ENCODE results near the gene OR8J3. TPM values are rescaled to one million over a fixed set of nuclear protein-coding genes. Genes with fewer than 3 reads are reported as not detected.

OR8J3 gene
- total RNA-seq, 1 experiment from 2014 or later, result not detected

DNA sequence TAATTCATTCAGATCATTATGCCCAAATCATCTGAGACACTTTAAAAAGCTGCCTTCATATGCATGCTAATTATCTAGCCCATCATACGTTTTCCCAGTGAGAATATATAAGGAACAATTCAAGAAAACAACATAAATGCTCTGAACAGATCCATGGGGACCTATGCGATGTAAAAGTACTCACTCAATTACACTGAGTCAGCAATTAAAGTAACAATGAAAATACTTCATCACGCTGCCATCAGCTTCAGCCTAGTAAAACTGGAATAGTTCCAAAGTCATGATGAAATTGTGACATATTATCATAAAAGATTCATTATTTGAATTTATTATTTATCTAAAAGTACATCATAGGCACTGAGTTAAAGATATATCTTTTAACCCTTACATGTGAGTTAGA lies 23.8 kb upstream of the OR8J3 start:
- no peaks in the 10 kb centered on the region for H3K36me3 Mint-ChIP-seq (ENCODE audit: insufficient read depth in 1 of 3, low read depth in 3 of 3)
- no peaks in the 10 kb centered on the region for H3K23me2 ChIP-seq (ENCODE audit: insufficient read length, low read depth, low read length, poor library complexity, severe bottlenecking)
- peaks cover 9% of the 10 kb centered on the region for H3K9me3 ChIP-seq (ENCODE audit: control insufficient read depth, low read depth, low read length)
- no peak overlapping the region for H3K27ac Mint-ChIP-seq
- H3T11ph ChIP-seq (ENCODE audit: low read length), result no peak overlapping the region
- H2BK12ac ChIP-seq (ENCODE audit: insufficient read length, low read depth, low read length), result no peak overlapping the region
- H3K9me3 Mint-ChIP-seq, result peaks cover 0 to 16% of the 10 kb centered on the region in 2 experiments; a peak in 3 of 5 replicates
- H2BK5ac ChIP-seq (ENCODE audit: insufficient read length, low read length), result no peak overlapping the region
- no peak overlapping the region for H2AFZ ChIP-seq (ENCODE audit: low read length)
- H3K4me1 Mint-ChIP-seq, result no peaks in the 10 kb centered on the region
- no peak overlapping the region for H3K9ac ChIP-seq (ENCODE audit: extremely low read depth, insufficient read length, low read length)
- H3K27me3 Mint-ChIP-seq (ENCODE audit: low read depth), result no peaks in the 10 kb centered on the region
- H4K20me1 ChIP-seq (ENCODE audit: control insufficient read depth, insufficient read depth, insufficient read length), result no peaks in the 10 kb centered on the region
- no peak overlapping the region for H3K56ac ChIP-seq (ENCODE audit: insufficient read length, low read depth, low read length)
- H3K4ac ChIP-seq (ENCODE audit: low read depth, low read length), result no peak overlapping the region
- H2BK15ac ChIP-seq (ENCODE audit: low read depth, low read length), result no peak overlapping the region
- H2AK5ac ChIP-seq (ENCODE audit: insufficient read length, low read length), result no peak overlapping the region
- no CpG with 5 or more reads among the region's 3 CpGs for WGBS (ENCODE audit: extremely low coverage, insufficient read length, low lambda C conversion rate)
- no peak overlapping the region for H2BK20ac ChIP-seq (ENCODE audit: low read depth, low read length, poor library complexity, severe bottlenecking)
- no peak overlapping the region for H3K4me2 ChIP-seq (ENCODE audit: insufficient read depth, insufficient read length, low read length)
- H3K79me2 ChIP-seq (ENCODE audit: insufficient read depth, low read length), result no peaks in the 10 kb centered on the region
- no peak overlapping the region for H4K5ac ChIP-seq (ENCODE audit: insufficient read length, low read depth, low read length)
- no peaks in the 10 kb centered on the region for H3K79me1 ChIP-seq (ENCODE audit: insufficient read depth, low read depth, low read length, poor library complexity, severe bottlenecking)
- no peak for DNase-seq
- no peak overlapping the region for H3K18ac ChIP-seq (ENCODE audit: insufficient read length, low read depth, low read length)
- no peak overlapping the region for H4K91ac ChIP-seq (ENCODE audit: insufficient read length, low read depth, low read length)
- H3K23ac ChIP-seq (ENCODE audit: insufficient read length, low read depth, low read length), result no peak overlapping the region
- TF ChIP-seq, protein P1, sequence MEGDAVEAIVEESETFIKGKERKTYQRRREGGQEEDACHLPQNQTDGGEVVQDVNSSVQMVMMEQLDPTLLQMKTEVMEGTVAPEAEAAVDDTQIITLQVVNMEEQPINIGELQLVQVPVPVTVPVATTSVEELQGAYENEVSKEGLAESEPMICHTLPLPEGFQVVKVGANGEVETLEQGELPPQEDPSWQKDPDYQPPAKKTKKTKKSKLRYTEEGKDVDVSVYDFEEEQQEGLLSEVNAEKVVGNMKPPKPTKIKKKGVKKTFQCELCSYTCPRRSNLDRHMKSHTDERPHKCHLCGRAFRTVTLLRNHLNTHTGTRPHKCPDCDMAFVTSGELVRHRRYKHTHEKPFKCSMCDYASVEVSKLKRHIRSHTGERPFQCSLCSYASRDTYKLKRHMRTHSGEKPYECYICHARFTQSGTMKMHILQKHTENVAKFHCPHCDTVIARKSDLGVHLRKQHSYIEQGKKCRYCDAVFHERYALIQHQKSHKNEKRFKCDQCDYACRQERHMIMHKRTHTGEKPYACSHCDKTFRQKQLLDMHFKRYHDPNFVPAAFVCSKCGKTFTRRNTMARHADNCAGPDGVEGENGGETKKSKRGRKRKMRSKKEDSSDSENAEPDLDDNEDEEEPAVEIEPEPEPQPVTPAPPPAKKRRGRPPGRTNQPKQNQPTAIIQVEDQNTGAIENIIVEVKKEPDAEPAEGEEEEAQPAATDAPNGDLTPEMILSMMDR (conservative IDR thresholded peaks at IDR 0.05), result no peak
- H3K27ac ChIP-seq (ENCODE audit: insufficient read length, low read depth, low read length), result no peak overlapping the region
- H4K8ac ChIP-seq (replicated peaks; ENCODE audit: insufficient read length, low read depth, low read length), result no peak overlapping the region
- no peak overlapping the region for H2BK120ac ChIP-seq (ENCODE audit: low read depth, low read length, poor library complexity, severe bottlenecking)
- no peaks in the 10 kb centered on the region for H3K4me1 ChIP-seq (ENCODE audit: insufficient read depth, low read length)
- no peak overlapping the region for H3K4me3 Mint-ChIP-seq
- no peak overlapping the region for H3K14ac ChIP-seq (ENCODE audit: insufficient read depth, low read length)
- no peaks in the 10 kb centered on the region for H3K27me3 ChIP-seq (ENCODE audit: insufficient read depth, low read length)

All from H9 (cell line).